ENCODE results near the gene AVPR2. TPM values are rescaled to one million over a fixed set of nuclear protein-coding genes. Genes with fewer than 3 reads are reported as not detected.

The AVPR2 gene
- total RNA-seq, 6 donors from 2014 or later = 1.2 to 2.8 (median 1.4) TPM; not detected in 3

GRCh38 chrX:153926552-153926857 is 22.0 kb downstream of the AVPR2 start:
- peaks cover 16 to 82% (median 45%) of the 10 kb centered on the region in 4 donors for H3K4me1 ChIP-seq

DNA sequence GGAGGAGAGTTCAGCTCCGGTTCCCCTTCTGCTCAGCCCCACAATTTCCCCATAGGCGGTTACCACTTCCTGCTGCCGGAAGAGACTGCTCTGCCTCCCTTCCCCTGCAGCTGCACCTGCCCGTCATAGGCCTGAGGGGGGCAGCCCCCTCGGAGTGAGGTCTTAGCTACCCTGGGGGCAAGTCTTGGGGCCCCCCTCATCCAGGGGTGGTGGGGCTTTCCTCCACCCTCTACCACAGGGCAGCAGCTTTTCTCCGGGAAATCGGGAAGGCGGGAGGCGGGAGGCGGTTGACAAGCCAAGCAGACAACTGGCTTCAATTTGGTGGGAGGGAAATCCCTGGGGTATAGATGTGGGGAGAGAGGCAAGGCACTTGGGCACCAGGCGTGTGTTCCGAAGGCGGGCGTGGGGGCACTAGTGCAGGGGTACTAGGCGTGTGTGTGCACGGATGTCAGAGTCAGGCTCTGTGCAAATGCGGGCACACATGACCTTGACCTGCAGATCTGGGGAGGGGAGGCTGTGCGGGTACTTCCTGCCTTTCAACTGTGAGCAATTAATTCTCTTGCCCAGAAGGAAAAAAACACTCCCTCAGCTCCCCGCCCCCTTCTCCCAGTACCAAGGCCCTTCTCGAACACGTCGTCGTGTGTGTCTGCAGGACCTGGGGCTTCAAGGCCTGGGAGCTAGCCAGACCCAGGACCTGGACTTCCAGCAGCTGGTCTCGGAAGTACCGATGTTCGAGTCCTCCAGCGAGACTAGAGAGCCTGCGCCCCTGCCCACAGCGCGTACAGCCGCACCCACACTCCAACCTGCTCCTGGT is 22.6 kb downstream of the AVPR2 start:
- no peaks in the 10 kb centered on the region for H3K9me3 ChIP-seq
- DNase-seq = peak in 1 of 2 donors; percentile 72
- peak; percentile 24 to 46 for ATAC-seq (ENCODE audit: low FRiP score in 2 of 2)
- H3K27me3 ChIP-seq = peaks cover 0 to 4% (median 0%) of the 10 kb centered on the region in 4 donors
- peak overlapping the region; percentile 50 to 62 (median 56) for H3K4me3 ChIP-seq
- H3K27ac ChIP-seq = peak overlapping the region; percentile 92 to 98 (median 95)
- WGBS, 2 donors = 35% methylated on average over 31 of the region's 31 CpGs; no CpG with 5 or more reads in 1 of the 2 donors
- H3K4me1 ChIP-seq = peaks cover 13 to 77% (median 43%) of the 10 kb centered on the region in 4 donors
- H3K36me3 ChIP-seq = peaks cover 0 to 25% (median 9%) of the 10 kb centered on the region in 4 donors
- TF ChIP-seq, protein P1, sequence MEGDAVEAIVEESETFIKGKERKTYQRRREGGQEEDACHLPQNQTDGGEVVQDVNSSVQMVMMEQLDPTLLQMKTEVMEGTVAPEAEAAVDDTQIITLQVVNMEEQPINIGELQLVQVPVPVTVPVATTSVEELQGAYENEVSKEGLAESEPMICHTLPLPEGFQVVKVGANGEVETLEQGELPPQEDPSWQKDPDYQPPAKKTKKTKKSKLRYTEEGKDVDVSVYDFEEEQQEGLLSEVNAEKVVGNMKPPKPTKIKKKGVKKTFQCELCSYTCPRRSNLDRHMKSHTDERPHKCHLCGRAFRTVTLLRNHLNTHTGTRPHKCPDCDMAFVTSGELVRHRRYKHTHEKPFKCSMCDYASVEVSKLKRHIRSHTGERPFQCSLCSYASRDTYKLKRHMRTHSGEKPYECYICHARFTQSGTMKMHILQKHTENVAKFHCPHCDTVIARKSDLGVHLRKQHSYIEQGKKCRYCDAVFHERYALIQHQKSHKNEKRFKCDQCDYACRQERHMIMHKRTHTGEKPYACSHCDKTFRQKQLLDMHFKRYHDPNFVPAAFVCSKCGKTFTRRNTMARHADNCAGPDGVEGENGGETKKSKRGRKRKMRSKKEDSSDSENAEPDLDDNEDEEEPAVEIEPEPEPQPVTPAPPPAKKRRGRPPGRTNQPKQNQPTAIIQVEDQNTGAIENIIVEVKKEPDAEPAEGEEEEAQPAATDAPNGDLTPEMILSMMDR (IDR thresholded peaks at IDR 0.05) = peak in 1 of 6 experiments; percentile 23
- TF ChIP-seq POLR2A (IDR thresholded peaks at IDR 0.05) = peak in 1 of 4 donors; percentile 53
- TF ChIP-seq EP300 (IDR thresholded peaks at IDR 0.05) = peak in 1 of 4 donors; percentile 9
- TF ChIP-seq POLR2AphosphoS5 (IDR thresholded peaks at IDR 0.05) = peak; percentile 57 to 63

More at GRCh38 chrX:153926552-153926857, 22.0 kb downstream of the AVPR2 start:
- H3K9me3 ChIP-seq = no peaks in the 10 kb centered on the region
- H3K36me3 ChIP-seq = peaks cover 0 to 19% (median 7%) of the 10 kb centered on the region in 4 donors
- no peak for ATAC-seq (ENCODE audit: low FRiP score in 2 of 2)
- peak overlapping the region in 3 of 4 donors; percentile 50 to 62 (median 59) for H3K4me3 ChIP-seq
- TF ChIP-seq EP300 (IDR thresholded peaks at IDR 0.05) (no peak), POLR2A (IDR thresholded peaks at IDR 0.05) (no peak), POLR2AphosphoS5 (IDR thresholded peaks at IDR 0.05) (no peak)
- TF ChIP-seq, protein P1 (IDR thresholded peaks at IDR 0.05) = no peak
- no peak for DNase-seq
- H3K27me3 ChIP-seq = peaks cover 0 to 5% (median 0%) of the 10 kb centered on the region in 4 donors
- WGBS, 2 donors = 16% methylated on average over 4 of the region's 4 CpGs; no CpG with 5 or more reads in 1 of the 2 donors
- peak overlapping the region; percentile 92 to 98 (median 95) for H3K27ac ChIP-seq

DNA sequence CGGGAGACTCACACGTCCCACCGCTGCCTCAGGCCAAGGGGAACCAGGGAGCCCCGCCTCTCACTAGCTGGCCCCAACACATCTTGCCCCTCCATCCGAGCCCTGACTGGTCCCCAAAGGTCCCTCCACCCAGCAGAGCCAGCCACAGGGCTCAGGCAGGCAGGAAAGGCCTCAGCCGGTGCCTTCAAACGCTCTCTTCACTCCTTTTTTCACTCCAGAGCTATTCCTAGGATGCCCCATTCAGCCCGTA is 23.1 kb downstream of the AVPR2 start:
- no peaks in the 10 kb centered on the region for H3K9me3 ChIP-seq
- peak overlapping the region; percentile 50 to 62 (median 56) for H3K4me3 ChIP-seq
- H3K36me3 ChIP-seq = peaks cover 0 to 29% (median 11%) of the 10 kb centered on the region in 4 donors
- H3K27ac ChIP-seq = peak overlapping the region; percentile 92 to 98 (median 95)
- H3K4me1 ChIP-seq = peaks cover 8 to 73% (median 41%) of the 10 kb centered on the region in 4 donors
- no peak for TF ChIP-seq POLR2AphosphoS5 (IDR thresholded peaks at IDR 0.05)
- no peak for TF ChIP-seq POLR2A (IDR thresholded peaks at IDR 0.05)
- TF ChIP-seq, protein P1 (IDR thresholded peaks at IDR 0.05) = no peak
- TF ChIP-seq EP300 (IDR thresholded peaks at IDR 0.05) = no peak
- peaks cover 0 to 4% (median 0%) of the 10 kb centered on the region in 4 donors for H3K27me3 ChIP-seq
- peak in 1 of 2 donors; percentile 9 for ATAC-seq (ENCODE audit: low FRiP score in 2 of 2)
- no peak for DNase-seq
- WGBS, 2 donors = 0 to 16% methylated on average over 4 to 8 of the region's 8 CpGs

DNA sequence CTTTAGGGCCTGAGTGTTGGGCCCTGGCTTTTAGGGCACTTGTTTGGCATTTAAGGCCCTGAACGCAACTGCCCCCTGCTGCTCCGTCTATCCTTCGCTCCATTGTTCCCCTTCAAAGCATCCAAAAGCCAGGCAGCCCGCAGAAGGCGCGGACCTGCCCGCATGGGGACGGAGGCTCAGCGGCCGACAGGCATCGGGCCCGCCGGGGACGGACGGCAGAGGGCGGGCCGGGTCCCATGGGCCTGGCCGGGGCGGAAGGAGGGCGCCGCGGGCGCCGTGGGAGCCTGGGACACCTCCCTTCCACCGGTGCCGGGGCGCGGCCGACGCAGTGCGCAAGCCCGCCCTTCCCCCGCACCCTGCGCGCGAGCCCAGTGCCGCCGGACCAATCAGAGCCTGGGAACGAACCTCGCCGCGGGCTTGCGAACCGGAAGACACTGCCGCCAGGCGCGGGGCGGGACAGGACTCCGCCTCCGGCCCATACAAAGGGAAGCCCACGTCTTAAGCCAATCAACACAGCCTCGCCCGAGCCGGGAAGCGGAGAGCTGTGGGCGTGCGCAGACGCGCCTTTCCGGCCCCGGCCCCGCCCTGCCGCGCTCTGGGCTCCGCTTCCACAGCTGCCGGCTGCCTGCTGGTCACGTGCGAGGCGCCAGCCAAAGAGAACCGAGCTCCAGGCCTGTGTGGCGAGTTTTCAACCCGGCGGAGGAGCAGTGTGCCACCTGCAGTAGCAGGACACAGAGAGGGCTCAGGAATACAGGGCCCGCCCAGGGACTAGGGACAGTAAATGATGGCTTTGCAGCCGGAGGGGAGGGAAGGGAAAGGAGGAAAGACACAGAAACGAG is 23.7 kb downstream of the AVPR2 start:
- Histone ChIP-seq H3K4me1 (peaks cover 4 to 71% (median 38%) of the 10 kb centered on the region in 4 donors), H3K36me3 (peaks cover 0 to 33% (median 11%) of the 10 kb centered on the region in 4 donors), H3K9me3 (no peaks in the 10 kb centered on the region), H3K4me3 (peak overlapping the region; percentile 50 to 62 (median 56)), H3K27ac (peak overlapping the region; percentile 92 to 98 (median 95)), H3K27me3 (peaks cover 0 to 4% (median 0%) of the 10 kb centered on the region in 4 donors)
- TF ChIP-seq, protein P1 (IDR thresholded peaks at IDR 0.05) = peak in 4 of 6 experiments; percentile 8 to 43 (median 20)
- peak in 2 of 4 donors; percentile 67 to 94 for TF ChIP-seq POLR2A (IDR thresholded peaks at IDR 0.05)
- TF ChIP-seq POLR2AphosphoS5 (IDR thresholded peaks at IDR 0.05) = peak; percentile 50 to 80
- TF ChIP-seq EP300 (IDR thresholded peaks at IDR 0.05) = no peak
- 0 to 14% methylated on average over 4 to 59 of the region's 76 CpGs for WGBS, 2 donors
- DNase-seq (peak; percentile 97 to 98), ATAC-seq (ENCODE audit: low FRiP score in 2 of 2) (peak; percentile 95)

Data from upper lobe of left lung (tissue), 6 donors.